Activated CD8-positive, alpha-beta memory T cell treated with anti-CD3 and anti-CD28 coated beads for 48 hours (primary cell): ENCODE data around the gene LIN7B.
"Not testable (repeated sequence)": the region's sequence is repeated elsewhere in the genome, so short reads cannot be mapped to it uniquely, and the experiment has no call there.

Experiments used
- DNase-seq, 3 experiments: peaks; one replicate each; pipeline ENCODE4 v3.0.0-alpha.2; 2020; ENCODE audit warnings: low read depth in 2 of 3, low spot score in 2 of 3

Gene LIN7B

GRCh38 chr19:49118565-49119410 lies 4.6 kb downstream of the LIN7B start, which contains the start of gene C19orf73:
Gene C19orf73, minus strand, starts transcription at chr19:49119143. Its CDS starts 121 bp downstream, at chr19:49119022.
- peak; percentile 80 to 90 (median 87) for DNase-seq

GRCh38 chr19:49119411-49120324 lies 5.5 kb downstream of the LIN7B start, which contains the start of gene PPFIA3:
Gene PPFIA3, plus strand, starts transcription at chr19:49119544. Its CDS starts 8,330 bp downstream, at chr19:49127874.
- DNase-seq = no peak

- DNase-seq = no peak
Measured at GRCh38 chr19:49120325-49120683, 6.1 kb downstream of the LIN7B start.

GRCh38 chr19:49120868-49121267 lies 6.7 kb downstream of the LIN7B start:
- no peak for DNase-seq

- DNase-seq = not testable (repeated sequence)
Measured at GRCh38 chr19:49121841-49122240, 7.7 kb downstream of the LIN7B start.

GRCh38 chr19:49123285-49123684 lies 9.1 kb downstream of the LIN7B start:
- DNase-seq = not testable (repeated sequence)

- no peak for DNase-seq
Measured at GRCh38 chr19:49125025-49125731, 11.0 kb downstream of the LIN7B start.

GRCh38 chr19:49126575-49126974 lies 12.4 kb downstream of the LIN7B start:
- DNase-seq = no peak

GRCh38 chr19:49127225-49127624 lies 13.1 kb downstream of the LIN7B start:
- DNase-seq = not testable (repeated sequence)

- DNase-seq = peak; percentile 89 to 93 (median 90)
Measured at GRCh38 chr19:49127674-49128544, 13.7 kb downstream of the LIN7B start.

- DNase-seq = no peak
Measured at GRCh38 chr19:49128545-49129237, 14.5 kb downstream of the LIN7B start.

GRCh38 chr19:49129238-49129583 lies 15.0 kb downstream of the LIN7B start:
- no peak for DNase-seq

- no peak for DNase-seq
Measured at GRCh38 chr19:49130325-49130724, 16.2 kb downstream of the LIN7B start.

- no peak for DNase-seq
Measured at GRCh38 chr19:49132974-49133609, 18.9 kb downstream of the LIN7B start.

GRCh38 chr19:49133621-49134454 lies 19.7 kb downstream of the LIN7B start:
- DNase-seq = no peak

GRCh38 chr19:49135686-49136085 lies 21.5 kb downstream of the LIN7B start:
- DNase-seq = no peak

- DNase-seq = no peak
Measured at GRCh38 chr19:49136771-49137171, 22.6 kb downstream of the LIN7B start.

- no peak for DNase-seq
Measured at GRCh38 chr19:49140951-49141350, 26.8 kb downstream of the LIN7B start.
